GM19193 (cell line): ENCODE data around the gene RBM10.
A peak's percentile ranks its signal among the peaks of the same experiment; 100 is the strongest.

Source experiments
- POLR2A ChIP-seq: IDR thresholded peaks from 4 replicates; pipeline ENCODE4 v1.6.1; 2011; ENCODE audit not compliant: insufficient read depth, insufficient read length; ENCODE audit errors: extremely low read depth

RBM10 gene

DNA sequence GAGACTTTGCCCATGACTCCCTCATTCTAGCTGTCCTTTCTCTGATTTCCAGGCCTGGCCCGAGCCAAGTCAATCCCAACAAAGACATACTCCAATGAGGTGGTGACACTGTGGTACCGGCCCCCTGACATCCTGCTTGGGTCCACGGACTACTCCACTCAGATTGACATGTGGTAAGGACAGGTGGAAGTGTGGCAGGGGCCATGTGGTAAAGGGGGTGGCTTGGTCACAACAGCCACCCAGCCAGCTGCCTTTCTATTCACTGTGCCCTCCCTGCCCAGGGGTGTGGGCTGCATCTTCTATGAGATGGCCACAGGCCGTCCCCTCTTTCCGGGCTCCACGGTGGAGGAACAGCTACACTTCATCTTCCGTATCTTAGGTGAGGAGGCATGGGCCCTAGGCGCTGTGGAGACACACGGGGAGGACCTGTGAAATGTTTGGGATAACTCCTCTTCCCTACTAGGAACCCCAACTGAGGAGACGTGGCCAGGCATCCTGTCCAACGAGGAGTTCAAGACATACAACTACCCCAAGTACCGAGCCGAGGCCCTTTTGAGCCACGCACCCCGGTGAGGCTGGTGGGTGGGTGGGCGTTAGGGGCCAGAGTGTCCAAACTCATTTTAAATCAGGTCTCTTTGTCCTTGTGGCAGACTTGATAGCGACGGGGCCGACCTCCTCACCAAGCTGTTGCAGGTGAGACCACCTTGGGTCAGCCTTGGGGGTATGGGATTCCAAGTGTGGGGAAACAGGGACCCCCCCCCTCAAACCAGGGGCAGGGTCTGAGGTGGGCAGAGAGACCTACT, 81.7 kb downstream of the RBM10 start:
- no peak for TF ChIP-seq POLR2A

- TF ChIP-seq POLR2A: no peak
Measured at GRCh38 chrX:47227334-47227583, 82.2 kb downstream of the RBM10 start.

DNA sequence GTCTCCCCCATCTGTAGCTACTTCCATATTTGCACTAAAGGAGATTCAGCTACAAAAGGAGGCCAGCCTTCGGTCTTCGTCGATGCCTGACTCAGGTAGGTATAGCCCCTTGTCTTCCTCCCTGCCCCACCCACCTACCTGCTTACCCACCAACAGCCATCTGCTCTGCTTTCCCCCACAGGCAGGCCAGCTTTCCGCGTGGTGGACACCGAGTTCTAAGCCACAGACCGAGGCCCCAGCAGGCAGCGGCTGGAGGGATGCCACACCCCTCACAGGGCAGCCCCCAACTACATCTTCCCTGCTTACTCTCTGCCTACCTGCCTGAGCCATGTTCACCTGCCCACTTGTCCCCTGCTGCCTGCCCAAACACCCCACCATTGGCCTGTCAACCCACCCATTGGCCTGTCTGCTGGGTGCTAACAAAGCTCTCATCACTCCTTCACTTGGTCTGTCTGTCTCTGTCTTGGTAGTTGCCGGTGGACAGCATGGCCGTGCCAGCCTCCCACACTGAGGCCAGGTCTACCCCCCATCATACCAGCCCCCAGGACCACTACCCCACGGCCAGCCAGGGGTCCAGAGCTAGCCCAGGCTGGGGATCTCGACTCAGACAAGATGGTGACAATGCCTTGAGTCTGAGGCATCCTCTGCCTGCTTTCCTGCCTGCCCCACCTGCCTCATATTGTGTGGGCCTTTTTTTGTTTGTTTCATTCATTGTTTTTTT, 83.7 kb downstream of the RBM10 start:
- TF ChIP-seq POLR2A: no peak

DNA sequence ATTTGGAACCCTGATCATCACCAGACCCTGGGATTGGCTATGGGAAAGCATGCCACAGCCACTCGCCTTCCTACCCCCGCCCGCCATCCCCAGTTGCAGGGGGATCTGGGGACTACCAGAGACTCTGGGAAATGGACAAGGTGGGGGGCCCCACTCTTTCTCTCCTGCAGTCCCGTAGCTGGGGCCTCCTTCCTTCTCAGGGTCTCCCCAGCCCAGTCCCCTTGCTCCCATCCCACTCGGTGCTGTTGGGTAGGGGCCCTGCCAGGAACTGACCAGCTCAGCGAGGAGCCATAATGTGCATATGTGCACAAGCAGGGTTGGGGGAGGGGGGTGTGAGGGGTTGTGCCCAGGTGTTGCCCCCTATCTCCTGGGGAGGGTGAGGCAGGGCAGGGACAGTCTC, 84.4 kb downstream of the RBM10 start:
- TF ChIP-seq POLR2A: no peak

- no peak for TF ChIP-seq POLR2A
Measured at GRCh38 chrX:47230136-47230868, 85.3 kb downstream of the RBM10 start.

GRCh38 chrX:47231167-47231566, 86.1 kb downstream of the RBM10 start:
- TF ChIP-seq POLR2A: no peak

- TF ChIP-seq POLR2A: no peak
Measured at GRCh38 chrX:47232197-47232802, 87.3 kb downstream of the RBM10 start.

GRCh38 chrX:47232803-47233332, 87.8 kb downstream of the RBM10 start, which contains the start of gene USP11:
TSS of gene USP11 (plus strand) at chrX:47233009. CDS start at chrX:47233044, 35 bp downstream.
- TF ChIP-seq POLR2A: peak; percentile 83

GRCh38 chrX:47233333-47234113, 88.5 kb downstream of the RBM10 start:
- peak; percentile 61 for TF ChIP-seq POLR2A

DNA sequence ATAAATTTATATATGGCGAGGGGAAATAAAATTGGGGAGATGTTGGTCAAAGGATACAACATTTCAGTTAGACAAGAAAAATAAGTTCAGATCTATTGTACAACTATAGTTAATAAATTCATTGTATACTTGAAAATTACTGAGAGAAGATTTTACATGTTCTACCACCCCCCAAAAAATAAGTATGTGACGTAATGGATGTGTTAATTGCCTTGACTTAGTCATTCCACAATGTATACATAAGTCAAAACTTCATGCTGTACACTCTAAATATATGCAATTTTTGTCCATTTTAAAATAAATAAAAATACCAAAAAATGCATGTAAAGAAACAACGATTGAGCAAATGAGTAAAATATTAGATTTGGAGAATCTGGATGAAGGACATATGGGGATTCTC, 89.6 kb downstream of the RBM10 start:
- TF ChIP-seq POLR2A: no peak

DNA sequence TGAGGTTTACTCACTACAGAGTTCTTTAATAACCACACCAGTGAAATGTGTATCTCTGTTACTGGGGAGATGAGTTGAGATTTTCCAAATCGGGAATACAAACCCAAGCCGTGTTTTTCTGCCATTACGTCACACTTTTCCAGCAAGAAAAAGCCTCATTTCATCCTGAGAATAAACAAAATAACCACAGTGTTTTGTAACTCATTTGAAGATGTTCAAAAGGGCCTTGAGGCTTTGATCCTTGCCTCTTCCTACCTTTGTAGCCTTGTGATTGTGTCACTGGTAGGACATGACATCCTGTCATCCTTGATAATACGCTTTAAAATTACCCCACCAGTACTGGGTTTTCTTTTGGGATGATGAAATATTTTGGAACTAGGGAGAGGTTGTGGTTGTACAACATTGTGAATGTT, 90.7 kb downstream of the RBM10 start:
- no peak for TF ChIP-seq POLR2A
